OCI-LY1 (cell line): Measurements from ENCODE around the gene DHFR2.

ENCODE experiments used
- EZH2 ChIP-seq: fragments of 200-600 bp; sonication (generic), shearing (Covaris generic); IDR thresholded peaks from 2 replicates; pipeline ENCODE4 v1.8.0; 2017; ENCODE audit warnings: borderline replicate concordance, mixed run types, mild to moderate bottlenecking, antibody characterized with exemption, low read length, moderate library complexity, mixed read lengths
- TF ChIP-seq, protein P1 (sequence below): fragments of 200-600 bp; sonication (generic), shearing (Covaris generic); IDR thresholded peaks from 2 replicates; pipeline ENCODE4 v1.5.1; 2017; ENCODE audit warnings: mild to moderate bottlenecking, antibody characterized with exemption, low read length, moderate library complexity, mixed read lengths

DNA sequence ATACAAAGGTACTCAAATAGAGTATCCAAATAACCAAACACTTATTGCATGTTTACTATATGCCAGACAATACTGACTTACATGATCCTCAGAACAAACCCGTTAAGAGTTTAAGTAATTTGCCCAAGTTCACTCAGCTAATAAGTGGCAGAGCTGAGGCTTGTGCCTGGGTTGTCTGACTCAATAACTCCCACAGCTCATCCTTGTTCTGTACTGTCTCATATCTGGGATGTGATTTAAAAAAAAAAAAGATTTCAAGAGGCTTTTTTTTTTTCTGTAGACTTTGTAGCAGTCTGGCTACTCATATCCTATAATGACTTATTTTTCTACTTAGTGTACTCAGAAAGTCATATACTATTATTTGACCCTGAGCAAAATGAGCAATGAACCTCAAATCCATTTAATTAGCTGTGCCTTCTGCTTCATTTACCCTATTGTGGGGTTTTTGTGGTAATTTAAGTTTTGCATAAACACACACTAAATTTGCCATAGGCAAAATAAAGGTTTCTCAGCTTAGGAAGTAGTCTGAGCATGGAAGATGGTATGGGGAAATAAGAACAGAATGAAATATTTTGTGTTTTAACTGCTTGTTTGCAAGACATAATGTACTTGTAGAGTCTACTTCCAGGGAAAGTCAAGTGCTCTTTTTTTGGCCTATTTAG, 3.2 kb upstream of the DHFR2 start:
- TF ChIP-seq, protein P1, sequence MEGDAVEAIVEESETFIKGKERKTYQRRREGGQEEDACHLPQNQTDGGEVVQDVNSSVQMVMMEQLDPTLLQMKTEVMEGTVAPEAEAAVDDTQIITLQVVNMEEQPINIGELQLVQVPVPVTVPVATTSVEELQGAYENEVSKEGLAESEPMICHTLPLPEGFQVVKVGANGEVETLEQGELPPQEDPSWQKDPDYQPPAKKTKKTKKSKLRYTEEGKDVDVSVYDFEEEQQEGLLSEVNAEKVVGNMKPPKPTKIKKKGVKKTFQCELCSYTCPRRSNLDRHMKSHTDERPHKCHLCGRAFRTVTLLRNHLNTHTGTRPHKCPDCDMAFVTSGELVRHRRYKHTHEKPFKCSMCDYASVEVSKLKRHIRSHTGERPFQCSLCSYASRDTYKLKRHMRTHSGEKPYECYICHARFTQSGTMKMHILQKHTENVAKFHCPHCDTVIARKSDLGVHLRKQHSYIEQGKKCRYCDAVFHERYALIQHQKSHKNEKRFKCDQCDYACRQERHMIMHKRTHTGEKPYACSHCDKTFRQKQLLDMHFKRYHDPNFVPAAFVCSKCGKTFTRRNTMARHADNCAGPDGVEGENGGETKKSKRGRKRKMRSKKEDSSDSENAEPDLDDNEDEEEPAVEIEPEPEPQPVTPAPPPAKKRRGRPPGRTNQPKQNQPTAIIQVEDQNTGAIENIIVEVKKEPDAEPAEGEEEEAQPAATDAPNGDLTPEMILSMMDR, result no peak
- TF ChIP-seq EZH2, result no peak
